Small intestine (tissue), 7 donors: ENCODE data around the gene TANC1. TPM values are rescaled to one million over a fixed set of nuclear protein-coding genes. Genes with fewer than 3 reads are reported as not detected.

Experiments used
- DNase-seq, 2 donors: peaks; one replicate each; pipeline versions ENCODE4 v3.0.0 to v3.0.0-alpha.2; 2013
- FAIRE-seq: peaks from 2 replicates; lab custom pipeline; 2012; peaks lifted over from hg19 to GRCh38; lab: Jason Lieb, UNC
- H3K27ac ChIP-seq, 3 donors: one replicate each; pipeline ENCODE4 v1.5.1; 2013; ENCODE audit warnings: low read length in 2 of 3, mild to moderate bottlenecking in 2 of 3, control low read depth in 1 of 3, inconsistent platforms in 1 of 3, low read depth in 1 of 3, moderate library complexity in 1 of 3
- H3K27me3 ChIP-seq, 3 donors: one replicate each; pipeline ENCODE4 v1.6.1; 2013; ENCODE audit warnings: low read length in 3 of 3, inconsistent platforms in 1 of 3; ENCODE audit not compliant: control insufficient read depth in 3 of 3, insufficient read depth in 3 of 3
- H3K36me3 ChIP-seq, 3 donors: one replicate each; pipeline ENCODE4 v1.6.1; 2013; ENCODE audit warnings: low read length in 3 of 3, inconsistent platforms in 1 of 3, low read depth in 1 of 3, mild to moderate bottlenecking in 1 of 3, moderate library complexity in 1 of 3; ENCODE audit not compliant: control insufficient read depth in 3 of 3, insufficient read depth in 2 of 3
- H3K4me1 ChIP-seq, 3 donors: one replicate each; pipeline ENCODE4 v1.6.1; 2013; ENCODE audit warnings: low read length in 2 of 3, inconsistent platforms in 1 of 3, low read depth in 1 of 3, mild to moderate bottlenecking in 1 of 3, moderate library complexity in 1 of 3; ENCODE audit not compliant: control insufficient read depth in 3 of 3, insufficient read depth in 2 of 3
- H3K4me3 ChIP-seq, 3 donors: one replicate each; pipeline ENCODE4 v1.5.1; 2013; ENCODE audit warnings: low read length in 3 of 3, control low read depth in 1 of 3, inconsistent platforms in 1 of 3, low read depth in 1 of 3, mild to moderate bottlenecking in 1 of 3, moderate library complexity in 1 of 3
- H3K9me3 ChIP-seq, 2 donors: one replicate each; pipeline ENCODE4 v1.6.1; 2013; ENCODE audit warnings: low read depth in 1 of 2, low read length in 1 of 2; ENCODE audit not compliant: control insufficient read depth in 2 of 2, insufficient read depth in 1 of 2
- WGBS, 3 donors: extraction: QIAGEN DNeasy Blood & Tissue Kit; methylation state at CpG; one replicate each; pipeline ENCODE4 v1.1.7; 2013; 5-methylcytosine and 5-hydroxymethylcytosine counted together
- polyA plus RNA-seq, 4 donors: library from polyadenylated mRNA; stranded (reverse) in 3 of 4; unstranded in 1 of 4; fragments of 200-250 nt in 3 of 4; fragments of 120-200 nt in 1 of 4; gene quantifications; one replicate each; pipeline versions ENCODE4 v1.2.1 to v1.2.3, GENCODE V29; 2013
- donor health status: healthy with polysubstance abuse.
- donor health status: control.
- donor health status: control.
- donor health status: Bipolar disorder and iron deficiency.
- donor health status: healthy.

The TANC1 gene
- polyA plus RNA-seq, 4 donors = 7.4 to 14.7 (median 8.8) TPM

GRCh38 chr2:159075727-159076126, 107.3 kb downstream of the TANC1 start:
- Histone ChIP-seq H3K36me3 (peaks cover 0 to 6% (median 0%) of the 10 kb centered on the region in 3 donors), H3K9me3 (no peaks in the 10 kb centered on the region), H3K4me3 (no peak overlapping the region), H3K4me1 (no peaks in the 10 kb centered on the region), H3K27ac (no peak overlapping the region), H3K27me3 (no peaks in the 10 kb centered on the region)
- FAIRE-seq = no peak
- DNase-seq = no peak
- WGBS, 3 donors = 68 to 80% (median 75%) methylated on average over 1 of the region's 1 CpG

DNA sequence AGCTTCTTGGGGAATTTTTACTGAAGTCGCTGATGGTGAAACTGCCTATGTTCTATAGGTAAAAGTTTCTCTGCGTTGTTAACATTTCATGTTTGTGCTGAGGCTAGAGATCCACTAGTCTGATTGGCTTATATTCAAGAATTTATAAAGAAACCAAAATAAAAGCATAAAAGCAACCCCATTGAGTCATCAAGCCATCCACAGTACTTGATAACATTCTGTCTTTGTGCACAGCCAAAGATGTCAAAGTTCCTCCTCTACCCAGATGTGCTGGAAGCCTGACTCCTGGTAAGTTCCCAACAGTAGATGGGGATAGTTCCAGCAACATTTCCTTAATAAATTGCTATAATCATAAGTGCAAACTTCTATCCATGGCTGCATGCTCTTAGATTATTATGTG, 107.8 kb downstream of the TANC1 start:
- no peaks in the 10 kb centered on the region for H3K9me3 ChIP-seq
- no peaks in the 10 kb centered on the region for H3K27me3 ChIP-seq
- H3K4me1 ChIP-seq = no peaks in the 10 kb centered on the region
- no peak for FAIRE-seq
- DNase-seq = peak in 1 of 2 donors; percentile 17
- H3K36me3 ChIP-seq = peaks cover 0 to 8% (median 0%) of the 10 kb centered on the region in 3 donors
- no peak overlapping the region for H3K27ac ChIP-seq
- no peak overlapping the region for H3K4me3 ChIP-seq
- WGBS, 3 donors = 61 to 68% (median 62%) methylated on average over 2 of the region's 2 CpGs

DNA sequence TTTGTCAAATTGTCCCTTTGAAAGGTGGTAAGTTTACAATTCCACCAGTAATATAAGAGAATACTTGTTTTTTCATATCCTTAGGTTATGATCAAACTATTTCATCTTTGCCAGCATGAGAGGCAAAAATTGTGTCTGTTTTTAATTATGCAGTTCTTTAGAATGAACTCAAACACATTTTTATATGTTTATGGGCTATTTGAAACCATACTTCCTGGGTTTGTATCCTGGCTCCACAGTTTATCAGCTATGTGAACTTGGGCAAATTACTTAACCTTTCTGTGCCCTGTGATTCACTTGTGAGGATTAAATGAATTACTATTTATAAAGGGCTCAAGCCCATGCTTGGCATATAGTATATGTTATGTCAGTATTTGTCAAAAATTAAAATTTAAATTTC, 109.4 kb downstream of the TANC1 start:
- Histone ChIP-seq H3K36me3 (peaks cover 0 to 11% (median 0%) of the 10 kb centered on the region in 3 donors), H3K4me1 (no peaks in the 10 kb centered on the region), H3K9me3 (no peaks in the 10 kb centered on the region), H3K27ac (no peak overlapping the region), H3K4me3 (no peak overlapping the region), H3K27me3 (no peaks in the 10 kb centered on the region)
- FAIRE-seq = no peak
- DNase-seq = no peak

DNA sequence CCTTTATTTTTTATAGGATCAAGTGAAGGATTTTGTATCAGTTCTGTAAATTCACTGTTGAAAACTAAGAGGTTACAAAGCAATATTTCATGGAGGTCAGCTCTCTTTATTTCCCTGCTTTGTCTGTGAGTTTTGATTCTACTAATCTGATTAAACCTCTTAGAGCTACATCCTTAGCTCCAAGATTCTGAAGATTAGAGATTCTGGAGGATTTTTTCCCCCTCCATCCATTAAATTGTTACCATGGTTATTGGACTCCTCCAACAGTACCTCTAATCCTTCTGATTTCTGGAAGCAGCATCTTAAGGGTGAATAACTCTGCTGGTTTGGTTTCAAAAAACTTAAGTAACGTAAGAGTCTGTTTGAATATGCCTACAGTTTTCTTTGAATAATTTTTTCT, 110.0 kb downstream of the TANC1 start:
- Histone ChIP-seq H3K27ac (no peak overlapping the region), H3K27me3 (no peaks in the 10 kb centered on the region), H3K9me3 (no peaks in the 10 kb centered on the region), H3K4me1 (no peaks in the 10 kb centered on the region), H3K4me3 (no peak overlapping the region), H3K36me3 (peaks cover 0 to 11% (median 0%) of the 10 kb centered on the region in 3 donors)
- no peak for DNase-seq
- WGBS, 3 donors = 86 to 90% (median 89%) methylated on average over 1 of the region's 1 CpG
- FAIRE-seq = no peak

DNA sequence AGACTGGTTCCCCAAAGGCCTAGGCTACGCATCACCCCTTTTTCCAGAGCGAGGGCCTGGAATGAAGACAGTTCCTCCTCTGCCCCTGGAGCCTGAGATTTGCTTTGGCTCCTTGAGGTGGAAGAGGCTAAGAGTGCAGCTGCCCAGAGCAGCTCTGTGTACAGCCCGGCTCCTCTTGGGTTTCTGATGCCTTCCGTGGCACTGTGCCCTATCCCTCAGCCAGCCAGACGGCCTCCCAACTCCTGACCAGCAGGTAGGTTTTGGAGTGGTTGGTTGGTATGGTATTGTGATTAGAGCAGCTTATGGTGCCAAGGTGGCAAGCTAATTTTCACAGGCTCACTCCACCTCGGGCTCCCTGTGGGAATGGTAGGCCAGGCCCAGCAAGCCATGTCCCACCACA, 112.2 kb downstream of the TANC1 start:
- H3K4me1 ChIP-seq = no peaks in the 10 kb centered on the region
- FAIRE-seq (no peak), DNase-seq (no peak)
- WGBS, 3 donors = 91 to 94% (median 94%) methylated on average over 6 of the region's 6 CpGs
- H3K27ac ChIP-seq = no peak overlapping the region
- H3K27me3 ChIP-seq = no peaks in the 10 kb centered on the region
- H3K9me3 ChIP-seq = no peaks in the 10 kb centered on the region
- no peak overlapping the region for H3K4me3 ChIP-seq
- peaks cover 0 to 11% (median 0%) of the 10 kb centered on the region in 3 donors for H3K36me3 ChIP-seq

DNA sequence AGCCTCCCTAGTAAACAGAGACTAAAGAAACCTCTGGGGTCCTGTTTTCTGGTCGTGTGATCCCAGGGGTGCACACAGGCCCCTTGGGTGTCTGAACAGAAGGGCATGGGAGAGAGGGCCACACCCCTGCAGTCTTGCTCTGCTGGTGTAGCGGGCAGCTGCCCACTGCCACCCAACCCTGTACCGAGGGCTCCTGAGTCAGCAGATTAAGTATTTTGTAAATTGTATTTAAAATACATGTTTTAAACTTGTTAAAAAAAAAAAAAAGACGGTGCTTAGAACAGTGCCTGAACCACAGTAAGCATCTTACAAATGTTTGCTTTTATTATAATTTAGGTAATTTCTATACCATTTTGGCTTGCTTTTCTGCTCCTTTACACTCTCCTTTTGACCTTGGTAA, 113.7 kb downstream of the TANC1 start:
- H3K4me1 ChIP-seq = no peaks in the 10 kb centered on the region
- WGBS, 3 donors = 83 to 89% (median 87%) methylated on average over 4 of the region's 4 CpGs
- no peak for FAIRE-seq

DNA sequence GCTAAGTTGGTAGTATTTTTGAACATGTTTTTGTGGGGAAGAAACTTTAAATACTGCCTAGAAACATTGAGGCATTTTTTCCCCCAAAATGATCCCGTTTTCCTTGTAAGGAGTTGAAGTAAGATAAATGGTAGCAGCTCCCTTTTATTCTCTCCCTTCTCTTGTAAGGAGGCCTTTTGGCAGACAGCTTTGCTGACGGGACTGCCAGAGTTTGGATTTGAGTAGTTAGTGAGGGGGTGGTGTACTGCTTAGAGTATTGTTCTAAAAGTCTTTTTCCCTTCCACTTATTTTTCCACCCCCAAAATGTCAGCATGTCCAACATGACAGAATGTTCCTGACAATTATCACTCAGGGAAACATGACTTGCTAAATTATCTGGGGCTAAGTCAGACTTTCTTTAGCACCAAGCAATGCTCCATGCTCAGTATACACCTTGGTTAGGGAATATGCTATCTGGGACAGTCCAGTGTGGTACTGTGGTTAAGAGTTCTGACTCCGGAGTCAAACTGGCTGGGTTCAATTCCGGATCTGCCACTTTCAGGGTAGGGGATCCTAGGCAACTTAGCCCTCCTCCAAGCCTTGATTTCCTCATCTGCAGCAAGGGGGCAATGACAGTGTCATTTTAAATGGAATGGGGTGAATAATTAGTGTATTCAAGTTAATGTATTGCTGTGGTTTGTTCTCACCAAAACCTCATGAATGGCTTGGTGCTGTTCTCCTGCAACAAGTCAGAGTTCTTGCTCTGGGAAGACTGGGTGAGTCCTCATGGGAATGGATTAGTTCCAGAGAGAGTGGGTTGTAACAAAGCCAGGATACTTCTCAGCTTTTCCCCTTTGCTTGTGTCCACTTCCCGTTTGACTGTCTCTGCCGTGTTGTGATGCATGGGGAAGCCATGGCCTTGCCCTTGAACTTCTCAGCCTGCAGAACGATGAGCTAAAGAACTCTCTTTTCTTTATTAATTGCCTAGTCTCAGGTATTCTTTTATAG, 116.2 kb downstream of the TANC1 start:
- DNase-seq = no peak
- H3K36me3 ChIP-seq = peaks cover 0 to 12% (median 0%) of the 10 kb centered on the region in 3 donors
- H3K27ac ChIP-seq = peak overlapping the region in 1 of 3 donors; percentile 36
- FAIRE-seq = no peak
- 52 to 84% (median 68%) methylated on average over 7 of the region's 7 CpGs for WGBS, 3 donors
- no peaks in the 10 kb centered on the region for H3K27me3 ChIP-seq
- H3K4me3 ChIP-seq = no peak overlapping the region
- H3K4me1 ChIP-seq = no peaks in the 10 kb centered on the region
- no peaks in the 10 kb centered on the region for H3K9me3 ChIP-seq

More for the DNA sequence above, 113.7 kb downstream of the TANC1 start:
- H3K4me3 ChIP-seq = no peak overlapping the region
- no peak for DNase-seq
- H3K9me3 ChIP-seq = no peaks in the 10 kb centered on the region
- no peaks in the 10 kb centered on the region for H3K27me3 ChIP-seq
- H3K36me3 ChIP-seq = peaks cover 0 to 8% (median 0%) of the 10 kb centered on the region in 3 donors
- no peak overlapping the region for H3K27ac ChIP-seq

- FAIRE-seq (no peak), DNase-seq (no peak)
- 32 to 68% (median 54%) methylated on average over 1 of the region's 1 CpG for WGBS, 3 donors
Measured at GRCh38 chr2:159086342-159086741, 117.9 kb downstream of the TANC1 start.

More at GRCh38 chr2:159086342-159086741, 117.9 kb downstream of the TANC1 start:
- Histone ChIP-seq H3K4me3 (no peak overlapping the region), H3K4me1 (peaks cover 0 to 9% (median 0%) of the 10 kb centered on the region in 3 donors), H3K9me3 (no peaks in the 10 kb centered on the region), H3K27me3 (no peaks in the 10 kb centered on the region), H3K36me3 (peaks cover 0 to 7% (median 0%) of the 10 kb centered on the region in 3 donors), H3K27ac (peak overlapping the region in 1 of 3 donors; percentile 59)
